NCI-H226 (cell line): Measurements from ENCODE around the gene NCK2.

Source experiments
- DNase-seq: peaks from one replicate; pipeline ENCODE4 v3.0.0-alpha.2; 2015

Gene NCK2

GRCh38 chr2:105778080-105778607, 33.4 kb downstream of the NCK2 start:
- DNase-seq, result no peak

GRCh38 chr2:105779394-105779793, 34.7 kb downstream of the NCK2 start:
- DNase-seq, result no peak

GRCh38 chr2:105780606-105781005, 35.9 kb downstream of the NCK2 start:
- DNase-seq, result no peak

- DNase-seq, result no peak
Measured at GRCh38 chr2:105781274-105781978, 36.7 kb downstream of the NCK2 start.

GRCh38 chr2:105782123-105782522, 37.4 kb downstream of the NCK2 start:
- DNase-seq, result no peak

GRCh38 chr2:105782646-105783045, 37.9 kb downstream of the NCK2 start:
- no peak for DNase-seq

GRCh38 chr2:105783151-105783738, 38.5 kb downstream of the NCK2 start:
- DNase-seq, result no peak

- no peak for DNase-seq
Measured at GRCh38 chr2:105783972-105784371, 39.3 kb downstream of the NCK2 start.

- no peak for DNase-seq
Measured at GRCh38 chr2:105784589-105784988, 39.9 kb downstream of the NCK2 start.

- no peak for DNase-seq
Measured at GRCh38 chr2:105785095-105785847, 40.6 kb downstream of the NCK2 start.

- no peak for DNase-seq
Measured at GRCh38 chr2:105786231-105787230, 41.8 kb downstream of the NCK2 start.

GRCh38 chr2:105787376-105788318, 42.9 kb downstream of the NCK2 start:
- no peak for DNase-seq

GRCh38 chr2:105788670-105789290, 44.1 kb downstream of the NCK2 start:
- no peak for DNase-seq

GRCh38 chr2:105789745-105790460, 45.2 kb downstream of the NCK2 start:
- no peak for DNase-seq

GRCh38 chr2:105790461-105791149, 45.9 kb downstream of the NCK2 start:
- no peak for DNase-seq

- DNase-seq, result no peak
Measured at GRCh38 chr2:105791229-105791628, 46.5 kb downstream of the NCK2 start.

- DNase-seq, result no peak
Measured at GRCh38 chr2:105792561-105792960, 47.8 kb downstream of the NCK2 start.

GRCh38 chr2:105793196-105793975, 48.7 kb downstream of the NCK2 start:
- no peak for DNase-seq
